Right lobe of liver (tissue), 4 donors: ENCODE results near the gene TRA2B.

ENCODE experiments used
- CTCF ChIP-seq, 4 donors: fragments of 200-600 bp in 3 of 4; fragments of 450-650 bp in 1 of 4; IDR thresholded peaks; one replicate each; pipeline versions ENCODE4 v1.5.1 to v1.8.0; 2016 to 2022; ENCODE audit warnings: antibody characterized with exemption in 4 of 4, mild to moderate bottlenecking in 2 of 4
- POLR2A ChIP-seq: fragments of 450-650 bp; IDR thresholded peaks from one replicate; pipeline ENCODE4 v1.6.1; 2017; ENCODE audit warnings: antibody characterized with exemption, mild to moderate bottlenecking
- donor health status: DM: no; HTN: no; CAD: no.
- donor health status: DM: no; HTN: no; CAD: no.
- donor health status: DM: no; HTN: yes; CAD: no.

- TF ChIP-seq POLR2A (no peak), CTCF (IDR thresholded peaks at IDR 0.05) (no peak)
Measured at GRCh38 chr3:185884641-185885040, 53.2 kb downstream of the TRA2B start.
